ENCODE data around the gene SELENON. TPM values are rescaled to one million over a fixed set of nuclear protein-coding genes. Genes with fewer than 3 reads are reported as not detected.
A peak's percentile ranks its signal among the peaks of the same experiment; 100 is the strongest.

SELENON gene
- total and polyA plus RNA-seq, 2 of the 8 experiments (the other 6 are each of a cell fraction or from before 2014, with no cell fraction given), result 43.0 to 77.6 TPM

DNA sequence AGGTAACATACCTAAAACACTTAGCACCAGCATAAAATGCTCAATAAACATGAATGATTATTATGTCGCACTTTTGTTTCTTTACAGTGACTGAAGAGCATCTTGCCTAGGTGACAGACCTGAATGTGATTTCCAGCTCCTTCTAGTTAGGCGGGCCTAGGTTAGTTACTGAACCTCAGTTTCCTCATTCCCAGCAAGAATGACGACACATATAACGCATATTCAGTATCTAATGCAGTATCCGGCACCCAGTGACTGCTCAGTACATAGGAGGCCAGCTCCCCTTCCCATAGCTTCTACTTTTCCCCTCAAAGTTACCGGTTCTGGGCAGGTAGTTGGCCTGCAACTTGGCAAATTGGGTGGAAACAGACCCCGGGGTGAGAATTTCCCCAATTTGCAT, 58.5 kb downstream of the SELENON start:
- Histone ChIP-seq H3K9ac (replicated peaks in 1 of 4; ENCODE audit: extremely low read depth in 1 of 4, low read depth in 3 of 4, low read length in 3 of 4) (peak overlapping the region; percentile 36 to 95 (median 94)), H4K91ac (replicated peaks; ENCODE audit: insufficient read length, low read length) (no peak overlapping the region), H4K8ac (ENCODE audit: extremely low read depth, insufficient read depth, low read length) (peak overlapping the region; percentile 96), H3K4ac (replicated peaks; ENCODE audit: insufficient read length, low read depth, low read length) (peak overlapping the region; percentile 98), H3K14ac (ENCODE audit: insufficient read length) (no peak overlapping the region), H2AFZ (ENCODE audit: low read length) (peak overlapping the region; percentile 77; the same call in 1 of the 2 replicates), H3K23ac (ENCODE audit: insufficient read length) (no peak overlapping the region), H3K36me3 (ENCODE audit: control insufficient read depth in 2 of 4, insufficient read depth in 4 of 4, low read length in 3 of 4) (peaks cover 0 to 8% (median 1%) of the 10 kb centered on the region in 4 experiments; a peak in 3 of 8 replicates), H3K18ac (ENCODE audit: extremely low read depth, low read length) (no peak overlapping the region), H3K4me3 (ENCODE audit: extremely low read depth in 1 of 4, insufficient read depth in 2 of 4, low read depth in 3 of 4, low read length in 4 of 4) (peak overlapping the region; percentile 76 to 94 (median 86)), H4K5ac (ENCODE audit: insufficient read length, low read depth, low read length) (no peak overlapping the region), H2AK5ac (ENCODE audit: low read depth, low read length) (no peak overlapping the region), H3K79me2 (ENCODE audit: control insufficient read depth in 1 of 2, insufficient read depth in 2 of 2, low read length in 2 of 2) (peaks cover 6 to 48% of the 10 kb centered on the region in 2 experiments; a peak in 3 of 4 replicates), H3K23me2 (ENCODE audit: low read depth, low read length) (peaks cover 14% of the 10 kb centered on the region), H2BK12ac (ENCODE audit: low read depth, low read length) (no peak overlapping the region; the same call in 1 of the 2 replicates), H2BK5ac (ENCODE audit: low read depth, low read length) (peak overlapping the region; percentile 69), H4K20me1 (replicated peaks in 1 of 2; ENCODE audit: control insufficient read depth in 1 of 2, insufficient read depth in 2 of 2, low read length in 2 of 2) (peaks cover 1 to 3% of the 10 kb centered on the region in 2 experiments), H3K27me3 (replicated peaks in 1 of 4; ENCODE audit: control insufficient read depth in 3 of 4, extremely low read depth in 1 of 4, insufficient read depth in 3 of 4, low read length in 3 of 4) (no peaks in the 10 kb centered on the region), H3K27ac (ENCODE audit: low read depth, low read length) (peak overlapping the region; percentile 89), H3K56ac (replicated peaks; ENCODE audit: insufficient read length, low read depth, low read length) (peak overlapping the region; percentile 51), H3K9me3 (ENCODE audit: insufficient read depth in 2 of 2, low read depth in 1 of 2, low read length in 1 of 2) (no peaks in the 10 kb centered on the region), H3K4me2 (ENCODE audit: insufficient read depth in 1 of 2, low read depth in 2 of 2, low read length in 2 of 2) (peak overlapping the region; percentile 84 to 88), H2BK15ac (ENCODE audit: low read length) (peak overlapping the region; percentile 12; the same call in 1 of the 2 replicates), H2BK20ac (ENCODE audit: low read length) (no peak overlapping the region), H2BK120ac (replicated peaks; ENCODE audit: low read depth, low read length) (no peak overlapping the region), H3K79me1 (ENCODE audit: low read depth, low read length) (peaks cover 2% of the 10 kb centered on the region; the same call in 1 of the 2 replicates), H3K4me1 (replicated peaks in 1 of 4; ENCODE audit: control insufficient read depth in 3 of 4, insufficient read depth in 4 of 4, low read length in 3 of 4) (no peaks in the 10 kb centered on the region; a peak in 2 of 7 replicates)
- 23% methylated on average over 7 of the region's 7 CpGs; no CpG with 5 or more reads in 1 of the 2 experiments for WGBS, 2 experiments (ENCODE audit: extremely low coverage in 1 of 2, insufficient coverage in 1 of 2, insufficient read length in 1 of 2, insufficient replicate concordance in 2 of 2, low coverage in 1 of 2, low lambda C conversion rate in 2 of 2, missing lambda C conversion rate in 1 of 2)
- TF ChIP-seq, protein P1, sequence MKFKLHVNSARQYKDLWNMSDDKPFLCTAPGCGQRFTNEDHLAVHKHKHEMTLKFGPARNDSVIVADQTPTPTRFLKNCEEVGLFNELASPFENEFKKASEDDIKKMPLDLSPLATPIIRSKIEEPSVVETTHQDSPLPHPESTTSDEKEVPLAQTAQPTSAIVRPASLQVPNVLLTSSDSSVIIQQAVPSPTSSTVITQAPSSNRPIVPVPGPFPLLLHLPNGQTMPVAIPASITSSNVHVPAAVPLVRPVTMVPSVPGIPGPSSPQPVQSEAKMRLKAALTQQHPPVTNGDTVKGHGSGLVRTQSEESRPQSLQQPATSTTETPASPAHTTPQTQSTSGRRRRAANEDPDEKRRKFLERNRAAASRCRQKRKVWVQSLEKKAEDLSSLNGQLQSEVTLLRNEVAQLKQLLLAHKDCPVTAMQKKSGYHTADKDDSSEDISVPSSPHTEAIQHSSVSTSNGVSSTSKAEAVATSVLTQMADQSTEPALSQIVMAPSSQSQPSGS (IDR thresholded peaks at IDR 0.05; ENCODE audit: low read length), result no peak
- TF ChIP-seq SRF (IDR thresholded peaks at IDR 0.05; ENCODE audit: low read depth, low read length), result no peak
- no peak for TF ChIP-seq KDM5A (IDR thresholded peaks at IDR 0.05; ENCODE audit: low read length)
- no peak for TF ChIP-seq HDAC6 (IDR thresholded peaks at IDR 0.05; ENCODE audit: low read depth, low read length)
- no peak for TF ChIP-seq SIRT6 (IDR thresholded peaks at IDR 0.05; ENCODE audit: low read length)
- TF ChIP-seq CHD1 (IDR thresholded peaks at IDR 0.05; ENCODE audit: low read depth, low read length), result no peak
- no peak for TF ChIP-seq FOSL1 (IDR thresholded peaks at IDR 0.05; ENCODE audit: insufficient read depth, low read depth, low read length)
- FAIRE-seq (no peak), DNase-seq (ENCODE audit: low read depth in 1 of 2, low spot score in 2 of 2) (no peak)
- POLR2A ChIA-PET (ENCODE audit: partially characterized antibody), result interaction anchor here (0.7 to 3.2 kb wide), 9 partner anchors 9 to 152 kb away, joined by 3 to 21 read pairs (median 4); partner anchors contain the start of genes MTFR1L and PAQR7
- CTCF ChIA-PET (ENCODE audit: partially characterized antibody), result interaction anchor here (1.0 to 1.7 kb wide), 2 partner anchors 37 to 38 kb away, joined by 4 to 5 read pairs; no protein-coding TSS in a partner anchor

All from H1 (cell line).